Stimulated activated CD4-positive, alpha-beta T cell treated with anti-CD3 and anti-CD28 coated beads, Interleukin-2, amount 100 ng/mL, for 24 hours (primary cell): ENCODE measurements around the gene SMIM41.
"Not testable (repeated sequence)": the region's sequence is repeated elsewhere in the genome, so short reads cannot be mapped to it uniquely, and the experiment has no call there.

ENCODE experiments used
- DNase-seq, 2 donors: peaks; one replicate each; pipeline ENCODE4 v3.0.0-alpha.2; 2020

SMIM41 gene

DNA sequence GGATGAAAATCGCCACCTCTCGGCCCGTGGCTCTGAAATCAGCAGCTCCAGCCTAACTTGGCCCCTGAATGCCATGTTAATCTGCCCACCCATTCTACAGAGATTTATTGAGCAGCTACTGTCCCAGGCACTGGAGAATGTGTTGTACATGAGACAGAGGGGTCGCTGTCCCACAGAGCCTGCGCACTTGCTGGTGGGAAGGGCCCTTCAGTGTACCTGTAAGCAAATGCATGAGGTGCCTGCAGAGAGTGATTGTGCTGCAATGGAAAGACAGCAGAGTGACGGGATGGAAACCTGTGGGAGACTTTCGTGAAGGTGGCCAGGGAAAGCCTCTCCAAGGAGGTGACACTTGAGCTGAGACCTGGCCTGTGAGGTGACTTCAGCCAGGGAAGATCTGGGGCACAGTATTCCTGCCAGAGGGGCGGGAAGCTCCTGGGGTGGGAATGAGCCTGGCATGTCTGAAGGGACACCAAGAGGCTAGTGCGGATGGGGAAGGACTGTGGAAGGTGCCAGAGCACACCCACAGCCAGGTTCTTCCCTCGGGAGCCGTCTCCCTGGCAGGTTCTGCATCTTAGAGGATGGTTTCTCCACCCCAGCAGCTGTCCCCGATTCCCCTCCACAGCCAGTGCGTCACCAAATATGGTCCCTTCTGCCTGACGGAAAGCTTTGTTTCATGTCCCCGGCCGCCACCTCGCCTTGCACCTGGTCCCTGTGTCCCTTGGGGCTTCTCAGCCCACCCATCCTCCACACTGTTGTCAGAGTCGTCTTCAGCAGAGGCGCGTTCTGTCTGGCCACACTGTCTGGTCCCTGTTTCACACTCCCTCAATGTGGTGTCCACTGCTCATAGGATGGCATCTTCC, 8.7 kb downstream of the SMIM41 start:
- no peak for DNase-seq

GRCh38 chr12:52089491-52089890, 10.0 kb downstream of the SMIM41 start:
- no peak for DNase-seq

GRCh38 chr12:52090291-52090690, 10.8 kb downstream of the SMIM41 start:
- no peak for DNase-seq

- no peak for DNase-seq
These were observed 11.6 kb downstream of the SMIM41 start for GRCh38 chr12:52091061-52091460.

- no peak for DNase-seq
These were observed 12.4 kb downstream of the SMIM41 start for GRCh38 chr12:52091869-52092268.

DNA sequence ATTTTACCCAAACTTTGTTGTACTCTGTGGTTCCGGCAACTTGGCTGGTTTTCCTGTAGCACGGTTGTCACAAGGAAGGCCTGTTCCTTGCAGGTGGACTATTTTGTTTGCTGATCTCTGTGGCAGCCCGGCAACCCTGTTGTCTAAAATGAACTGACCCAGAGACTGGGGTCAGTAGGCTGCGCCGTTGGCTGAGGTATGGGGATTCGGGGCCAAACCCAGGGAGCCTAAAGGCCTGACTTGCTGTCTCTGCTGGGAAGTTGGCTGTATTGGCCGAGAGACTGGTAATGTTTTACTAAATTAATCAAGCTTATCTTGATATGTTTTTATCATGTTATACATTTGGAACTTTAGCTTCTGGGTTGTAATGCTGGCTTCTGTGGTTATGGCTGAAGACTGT, 13.8 kb downstream of the SMIM41 start:
- DNase-seq: no peak

GRCh38 chr12:52096332-52097044, 17.0 kb downstream of the SMIM41 start:
- DNase-seq: no peak

- no peak for DNase-seq
These were observed 17.7 kb downstream of the SMIM41 start for GRCh38 chr12:52097045-52097666.

GRCh38 chr12:52104431-52105089, 25.1 kb downstream of the SMIM41 start:
- not testable (repeated sequence) for DNase-seq

GRCh38 chr12:52116222-52117125, 37.0 kb downstream of the SMIM41 start:
- peak; percentile 68 to 69 for DNase-seq

- not testable (repeated sequence) for DNase-seq
These were observed 38.4 kb downstream of the SMIM41 start for GRCh38 chr12:52117806-52118475.

DNA sequence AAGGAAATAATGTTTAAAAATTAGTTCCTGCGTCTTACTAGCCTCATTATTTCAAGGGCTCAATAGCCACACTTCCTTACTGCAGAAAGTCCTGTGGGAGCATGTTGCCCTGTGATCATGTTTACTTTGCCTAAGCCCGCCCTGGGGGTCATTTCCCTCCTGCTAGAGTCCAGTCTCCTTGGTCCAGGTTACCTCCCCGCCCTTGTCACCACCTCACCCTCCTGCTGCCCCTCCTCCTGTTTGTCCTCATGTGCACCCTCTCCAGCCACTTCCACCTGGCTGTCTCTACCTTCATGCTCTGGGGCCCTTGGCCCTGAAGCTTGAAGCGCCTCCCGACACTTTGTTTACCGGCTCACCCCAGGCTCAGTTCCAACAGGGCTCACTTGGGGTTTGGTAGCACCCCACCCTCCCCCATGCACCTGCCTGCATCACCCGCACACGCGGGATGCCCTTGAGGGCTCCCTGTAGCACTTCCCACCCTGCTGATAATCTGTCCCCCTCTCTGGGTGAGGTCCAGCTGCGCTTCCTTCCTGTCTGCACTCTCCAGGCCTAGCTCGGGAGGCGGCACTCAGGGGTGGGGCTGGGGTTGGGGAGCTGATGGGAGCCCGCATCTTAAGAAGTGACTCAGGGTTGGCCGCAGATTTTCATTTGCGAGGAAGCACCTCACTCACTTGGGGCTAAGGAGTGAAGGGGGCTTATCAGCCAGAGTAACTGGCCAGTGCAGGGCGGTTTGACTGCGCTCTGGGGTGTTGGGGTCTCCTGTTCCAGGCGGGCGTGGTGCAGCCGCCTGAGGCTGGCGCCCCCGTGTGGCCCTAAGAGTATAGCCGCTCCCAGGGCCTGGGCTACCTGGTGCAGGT, 40.1 kb downstream of the SMIM41 start:
- DNase-seq: peak; percentile 43 to 54

GRCh38 chr12:52120951-52121823, 41.7 kb downstream of the SMIM41 start:
- DNase-seq: no peak

DNA sequence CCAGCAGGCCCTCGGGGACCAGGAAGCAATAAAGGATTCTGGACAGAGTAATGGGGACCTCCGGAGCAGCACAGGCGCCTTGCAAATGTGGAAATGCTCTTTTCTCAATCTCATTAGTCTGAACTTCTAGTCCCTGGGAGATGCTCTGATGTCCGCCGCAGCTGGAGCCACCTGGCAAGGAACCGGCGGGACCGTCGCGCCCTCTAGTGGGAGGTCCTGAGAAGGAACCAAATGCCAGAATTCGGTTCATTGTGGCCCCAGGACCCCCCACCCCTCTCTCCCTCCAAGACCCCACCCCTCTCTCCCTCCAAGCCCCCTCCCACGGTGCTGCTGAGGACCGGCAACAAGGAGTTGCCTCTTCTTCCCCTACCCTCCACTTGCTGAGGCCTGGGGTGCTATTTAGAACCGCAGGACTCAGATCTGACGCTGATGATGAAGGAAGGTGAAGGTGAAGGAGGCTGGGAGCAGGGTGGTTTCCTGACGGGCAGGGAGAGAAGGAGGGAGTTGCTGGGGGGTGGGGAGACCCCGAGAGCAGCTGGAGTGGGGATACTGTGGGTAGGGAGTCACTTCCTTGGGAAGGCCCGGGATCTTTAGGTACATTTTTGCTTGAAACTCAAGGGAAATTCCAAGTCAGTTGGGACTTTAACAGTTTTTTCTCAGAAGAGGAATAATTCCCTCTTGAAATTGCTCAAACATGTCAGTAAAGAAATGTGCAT, 42.5 kb downstream of the SMIM41 start:
- peak; percentile 75 to 79 for DNase-seq

DNA sequence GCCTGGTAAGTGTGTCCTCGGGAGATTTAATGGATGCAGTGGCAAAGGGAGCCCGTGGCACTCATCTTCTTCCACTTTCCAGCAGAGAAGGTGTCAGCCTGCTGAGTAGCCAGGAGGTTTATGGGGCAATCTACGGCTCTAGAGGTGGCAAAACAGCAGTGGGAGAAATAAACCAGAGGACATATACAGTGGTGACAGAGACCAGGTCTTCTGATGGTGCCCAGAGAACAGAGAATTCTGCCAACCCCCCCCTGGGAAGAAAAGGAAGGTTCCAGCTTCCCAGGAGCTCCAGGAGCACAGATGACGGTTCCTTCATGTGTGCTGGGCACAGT, 43.0 kb downstream of the SMIM41 start:
- no peak for DNase-seq

DNA sequence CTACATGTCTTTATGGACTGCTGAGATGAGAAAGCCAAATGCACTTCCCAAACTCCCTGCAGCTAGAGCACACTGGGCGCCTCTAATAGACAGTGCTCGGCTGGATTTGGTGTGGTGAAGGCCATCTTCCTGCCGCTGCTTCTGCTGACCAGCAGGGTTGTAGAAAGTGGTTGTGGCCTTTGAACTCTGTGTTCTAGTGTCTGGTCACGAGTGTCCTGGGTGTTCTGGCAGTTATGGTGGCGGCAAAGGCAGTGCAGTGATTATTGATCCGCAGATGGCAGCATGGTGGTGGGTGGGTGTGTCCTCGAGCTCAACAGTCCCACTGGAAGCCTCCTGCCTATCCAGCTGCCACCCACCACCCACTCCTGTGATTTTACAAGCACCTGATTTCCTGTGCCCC, 43.4 kb downstream of the SMIM41 start:
- DNase-seq: no peak

DNA sequence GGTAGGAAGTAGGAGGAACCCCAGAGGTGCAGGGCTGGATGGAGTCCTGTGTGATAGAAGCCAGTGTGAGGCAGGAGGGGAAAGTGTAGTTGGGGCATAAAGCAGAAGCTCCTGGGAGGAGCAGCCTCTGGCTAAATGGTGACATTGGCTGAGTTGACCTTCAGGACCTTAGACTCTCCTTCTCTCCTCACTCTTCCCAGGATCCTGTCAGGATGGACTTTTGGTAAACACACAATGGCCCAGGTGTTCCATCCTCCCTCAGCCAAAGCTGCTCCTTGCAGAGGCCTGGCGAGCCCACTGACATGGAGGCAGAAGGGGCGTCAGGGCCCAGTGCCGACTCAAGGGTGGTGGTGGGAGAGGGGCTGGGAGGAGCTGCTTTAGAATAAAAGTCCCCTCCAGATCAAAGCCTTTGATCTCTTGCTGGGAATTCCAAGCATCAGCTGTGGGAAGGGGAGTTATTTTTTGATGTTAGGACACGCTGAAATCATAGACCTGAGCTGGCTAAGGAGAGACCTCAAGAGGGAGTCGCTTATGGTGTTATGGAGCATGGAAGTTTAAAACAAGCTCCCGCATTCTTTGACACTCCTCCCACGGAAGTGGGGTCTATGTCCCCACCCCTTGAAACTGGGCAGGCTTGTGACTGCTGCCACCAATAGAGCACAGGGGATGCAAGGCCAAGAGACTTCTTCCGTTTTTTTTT, 44.1 kb downstream of the SMIM41 start:
- peak in 1 of 2 donors; percentile 15 for DNase-seq

DNA sequence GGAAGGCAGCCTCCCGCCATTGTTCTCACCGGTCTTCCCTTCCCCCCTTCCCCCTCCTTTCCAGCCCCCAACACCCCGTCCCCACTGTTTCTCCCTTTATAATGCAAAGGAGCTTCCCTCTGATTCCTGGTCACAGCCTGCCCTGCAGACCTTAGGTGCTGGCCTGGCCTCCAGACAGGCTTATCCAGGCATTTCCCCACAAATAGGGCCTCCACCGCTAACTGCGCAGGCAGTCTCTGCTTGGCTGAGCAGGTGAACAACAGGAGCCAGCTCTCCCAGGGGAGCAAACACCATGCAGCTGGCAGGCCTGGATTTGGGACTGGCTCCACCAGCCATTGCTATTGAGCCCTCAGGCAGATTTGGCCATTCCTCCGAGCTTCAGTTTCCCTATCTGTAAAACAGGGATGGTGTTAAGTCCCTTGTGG, 46.0 kb downstream of the SMIM41 start:
- DNase-seq: peak in 1 of 2 donors; percentile 13
